Measurements from ENCODE around the gene MRPS12. TPM values are rescaled to one million over a fixed set of nuclear protein-coding genes. Genes with fewer than 3 reads are reported as not detected.

Gene MRPS12
- total and polyA plus RNA-seq, 9 of the 15 experiments (the other 6 are each of a cell fraction or from before 2014, with no cell fraction given) = 8.1 to 174 (median 52.0) TPM

DNA sequence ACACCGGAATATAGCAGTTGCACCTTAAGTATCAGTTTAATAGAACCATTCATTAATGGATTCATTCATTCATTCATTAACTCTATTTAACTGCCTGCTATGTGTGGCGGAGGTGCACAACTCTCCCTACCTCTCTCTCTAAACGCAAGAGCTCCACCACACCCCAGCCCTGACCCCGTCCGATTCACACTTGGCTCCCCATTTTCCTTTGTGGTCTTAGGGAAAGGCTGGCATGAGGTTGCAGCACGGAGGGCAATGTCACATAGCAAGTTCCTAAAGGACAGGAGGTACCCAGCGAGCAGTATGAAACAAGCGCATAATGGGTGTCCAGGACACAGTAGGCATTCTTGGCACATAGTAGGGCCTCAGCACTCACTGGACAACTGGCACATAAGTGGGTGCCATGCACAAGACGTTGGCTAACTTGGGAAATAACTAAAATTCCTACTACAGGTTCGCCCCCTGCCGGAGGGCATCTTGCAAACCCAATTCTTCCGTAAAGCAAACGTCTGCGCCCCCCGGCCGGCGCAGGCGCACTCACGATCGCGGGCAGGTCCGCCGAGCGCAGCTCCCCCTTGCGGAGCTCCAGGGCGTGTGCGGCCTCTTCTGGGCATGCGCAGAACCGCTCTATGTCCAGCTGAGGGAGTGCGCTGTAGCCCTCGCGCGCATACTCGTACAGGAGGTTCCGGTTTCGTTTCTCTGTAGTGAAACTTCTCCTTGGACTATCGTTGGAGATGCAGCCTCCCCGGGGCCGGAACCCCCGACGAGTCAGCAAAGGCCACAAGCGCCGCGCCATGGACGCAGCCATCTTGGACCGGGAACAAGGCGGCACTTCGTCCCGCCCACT is 592 bp upstream of the MRPS12 start, which contains the start of gene SARS2 (continued):
- TF ChIP-seq ZNF232 (CRISPR knock-in tag; IDR thresholded peaks at IDR 0.05) (no peak), ZNF699 (CRISPR knock-in tag; IDR thresholded peaks at IDR 0.05; ENCODE audit: insufficient replicate concordance) (no peak), NONO (IDR thresholded peaks at IDR 0.05; ENCODE audit: low read depth in 2 of 2, low read length in 1 of 2) (peak in 1 of 2 experiments; percentile 52; a peak in 1 of 4 replicates), ZNF75A (CRISPR knock-in tag; IDR thresholded peaks at IDR 0.05) (0 out of 2 replicates have a peak, but pooled peaks have one; percentile 33), ETV5 (CRISPR knock-in tag; IDR thresholded peaks at IDR 0.05; ENCODE audit: low read depth) (no peak), ZNF23 (CRISPR knock-in tag; IDR thresholded peaks at IDR 0.05) (no peak), THAP7 (CRISPR knock-in tag; IDR thresholded peaks at IDR 0.05) (0 out of 2 replicates have a peak, but pooled peaks have one; percentile 36), E4F1 (CRISPR knock-in tag; IDR thresholded peaks at IDR 0.05; ENCODE audit: borderline replicate concordance) (peak; percentile 64; the same call in 1 of the 2 replicates), RBM34 (IDR thresholded peaks at IDR 0.05; ENCODE audit: borderline replicate concordance, insufficient read depth, low read length) (no peak), MCM3 (IDR thresholded peaks at IDR 0.05) (no peak), TBL1XR1 (IDR thresholded peaks at IDR 0.05; ENCODE audit: low read length in 2 of 2) (peak; percentile 23 to 67; a peak in 2 of 4 replicates), SRSF9 (IDR thresholded peaks at IDR 0.05; ENCODE audit: borderline replicate concordance, low read depth, low read length) (no peak), SRF (CRISPR knock-in tag; IDR thresholded peaks at IDR 0.05) (no peak), TRIM28 (IDR thresholded peaks at IDR 0.05) (0 out of 2 replicates have a peak, but pooled peaks have one; percentile 17), ELF1 (tag; IDR thresholded peaks at IDR 0.05) (peak; percentile 68)
- TF ChIP-seq, protein P1, sequence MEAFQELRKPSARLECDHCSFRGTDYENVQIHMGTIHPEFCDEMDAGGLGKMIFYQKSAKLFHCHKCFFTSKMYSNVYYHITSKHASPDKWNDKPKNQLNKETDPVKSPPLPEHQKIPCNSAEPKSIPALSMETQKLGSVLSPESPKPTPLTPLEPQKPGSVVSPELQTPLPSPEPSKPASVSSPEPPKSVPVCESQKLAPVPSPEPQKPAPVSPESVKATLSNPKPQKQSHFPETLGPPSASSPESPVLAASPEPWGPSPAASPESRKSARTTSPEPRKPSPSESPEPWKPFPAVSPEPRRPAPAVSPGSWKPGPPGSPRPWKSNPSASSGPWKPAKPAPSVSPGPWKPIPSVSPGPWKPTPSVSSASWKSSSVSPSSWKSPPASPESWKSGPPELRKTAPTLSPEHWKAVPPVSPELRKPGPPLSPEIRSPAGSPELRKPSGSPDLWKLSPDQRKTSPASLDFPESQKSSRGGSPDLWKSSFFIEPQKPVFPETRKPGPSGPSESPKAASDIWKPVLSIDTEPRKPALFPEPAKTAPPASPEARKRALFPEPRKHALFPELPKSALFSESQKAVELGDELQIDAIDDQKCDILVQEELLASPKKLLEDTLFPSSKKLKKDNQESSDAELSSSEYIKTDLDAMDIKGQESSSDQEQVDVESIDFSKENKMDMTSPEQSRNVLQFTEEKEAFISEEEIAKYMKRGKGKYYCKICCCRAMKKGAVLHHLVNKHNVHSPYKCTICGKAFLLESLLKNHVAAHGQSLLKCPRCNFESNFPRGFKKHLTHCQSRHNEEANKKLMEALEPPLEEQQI (IDR thresholded peaks at IDR 0.05) = no peak
- TF ChIP-seq, protein P2, sequence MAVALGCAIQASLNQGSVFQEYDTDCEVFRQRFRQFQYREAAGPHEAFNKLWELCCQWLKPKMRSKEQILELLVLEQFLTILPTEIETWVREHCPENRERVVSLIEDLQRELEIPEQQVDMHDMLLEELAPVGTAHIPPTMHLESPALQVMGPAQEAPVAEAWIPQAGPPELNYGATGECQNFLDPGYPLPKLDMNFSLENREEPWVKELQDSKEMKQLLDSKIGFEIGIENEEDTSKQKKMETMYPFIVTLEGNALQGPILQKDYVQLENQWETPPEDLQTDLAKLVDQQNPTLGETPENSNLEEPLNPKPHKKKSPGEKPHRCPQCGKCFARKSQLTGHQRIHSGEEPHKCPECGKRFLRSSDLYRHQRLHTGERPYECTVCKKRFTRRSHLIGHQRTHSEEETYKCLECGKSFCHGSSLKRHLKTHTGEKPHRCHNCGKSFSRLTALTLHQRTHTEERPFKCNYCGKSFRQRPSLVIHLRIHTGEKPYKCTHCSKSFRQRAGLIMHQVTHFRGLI (CRISPR knock-in tag; IDR thresholded peaks at IDR 0.05) = 0 out of 2 replicates have a peak, but pooled peaks have one; percentile 22
